ENCODE results near the gene LIME1. TPM values are rescaled to one million over a fixed set of nuclear protein-coding genes. Genes with fewer than 3 reads are reported as not detected.

Gene LIME1
- total RNA-seq, 2 experiments from 2014 or later = 75.6 to 76.4 TPM

- BruUV-seq (replicated peaks) = no TSS peak
- Histone ChIP-seq H3K27ac (ENCODE audit: low read depth, low read length, poor library complexity, severe bottlenecking) (peak within 1 kb of the TSS; percentile 89), H4K20me1 (ENCODE audit: insufficient read depth, low read length) (no peaks in the 10 kb centered on the region), H3K4me2 (ENCODE audit: low read length) (peak within 1 kb of the TSS; percentile 92), H3K4me1 (ENCODE audit: insufficient read depth, low read length, poor library complexity, severe bottlenecking) (peaks cover 50% of the 10 kb centered on the region), H3K79me2 (ENCODE audit: insufficient read depth, low read depth, low read length) (no peaks in the 10 kb centered on the region), H3K9me2 (ENCODE audit: insufficient read depth, low read length) (no peaks in the 10 kb centered on the region), H3K9me3 (ENCODE audit: low read length) (no peaks in the 10 kb centered on the region), H3K4me3 (ENCODE audit: low read depth, low read length, poor library complexity, severe bottlenecking) (peak within 1 kb of the TSS; percentile 70), H3K36me3 (ENCODE audit: insufficient read depth, low read length) (peaks cover 57% of the 10 kb centered on the region), H2AFZ (ENCODE audit: low read length) (no peak within 1 kb of the TSS)
- intact Hi-C loops (cut with micrococcal nuclease; ENCODE audit: unreplicated experiment) = no loop called here
- POLR2A ChIA-PET = interaction anchor here (1.3 kb wide), 1 partner anchor 32 kb away, joined by 5 read pairs; the partner anchor contains the start of genes ARFRP1 and ZGPAT
- peak; percentile 84 for DNase-seq (ENCODE audit: low spot score)
- no peak for TF ChIP-seq CTCF (conservative IDR thresholded peaks at IDR 0.05; ENCODE audit: low read length)
- no peak for TF ChIP-seq EZH2phosphoT487 (IDR thresholded peaks at IDR 0.05; ENCODE audit: borderline replicate concordance, low read depth, low read length)
- CTCF ChIA-PET (ENCODE audit: unreplicated experiment) = no interaction called here
These were observed 2.9 kb downstream of the LIME1 start, which contains the start of gene SLC2A4RG for GRCh38 chr20:63739130-63740069. SLC2A4RG (plus strand) TSS chr20:63739776; CDS start chr20:63739913, 137 bp downstream.

- POLR2A ChIA-PET = no interaction called here
- CTCF ChIA-PET (ENCODE audit: unreplicated experiment) = interaction anchor here (1.2 kb wide), 1 partner anchor 32 kb away, joined by 3 read pairs; the partner anchor contains the start of genes ARFRP1 and ZGPAT
- no peak overlapping the region for H2AFZ ChIP-seq (ENCODE audit: low read length)
- H4K20me1 ChIP-seq (ENCODE audit: insufficient read depth, low read length) = no peaks in the 10 kb centered on the region
- no peaks in the 10 kb centered on the region for H3K9me3 ChIP-seq (ENCODE audit: low read length)
- H3K4me1 ChIP-seq (ENCODE audit: insufficient read depth, low read length, poor library complexity, severe bottlenecking) = peaks cover 50% of the 10 kb centered on the region
- no peaks in the 10 kb centered on the region for H3K9me2 ChIP-seq (ENCODE audit: insufficient read depth, low read length)
- BruUV-seq (replicated peaks) = no TSS peak
- H3K4me2 ChIP-seq (ENCODE audit: low read length) = peak overlapping the region; percentile 74
- intact Hi-C loops (cut with micrococcal nuclease; ENCODE audit: unreplicated experiment) = no loop called here
- H3K36me3 ChIP-seq (ENCODE audit: insufficient read depth, low read length) = peaks cover 53% of the 10 kb centered on the region
- peak overlapping the region; percentile 58 for H3K27ac ChIP-seq (ENCODE audit: low read depth, low read length, poor library complexity, severe bottlenecking)
- TF ChIP-seq CTCF (conservative IDR thresholded peaks at IDR 0.05; ENCODE audit: low read length) (no peak), EZH2phosphoT487 (IDR thresholded peaks at IDR 0.05; ENCODE audit: borderline replicate concordance, low read depth, low read length) (no peak)
- DNase-seq (ENCODE audit: low spot score) = peak; percentile 70
- peak overlapping the region; percentile 69 for H3K4me3 ChIP-seq (ENCODE audit: low read depth, low read length, poor library complexity, severe bottlenecking)
- H3K79me2 ChIP-seq (ENCODE audit: insufficient read depth, low read depth, low read length) = no peaks in the 10 kb centered on the region
These were observed 3.7 kb downstream of the LIME1 start for GRCh38 chr20:63740070-63740626.

All from OCI-LY7 (cell line).